Measurements from ENCODE around the gene ZNF146.

GRCh38 chr19:36222503-36222902 is 7.6 kb downstream of the ZNF146 start:
- no peak for TF ChIP-seq CTCF (IDR thresholded peaks at IDR 0.05)
- no peak for TF ChIP-seq POLR2A (IDR thresholded peaks at IDR 0.05)

All from thyroid gland (tissue), 4 donors.